HCT116 (cell line): Measurements from ENCODE around the gene PDLIM7.

Experiments used
- CBX3 ChIP-seq: IDR thresholded peaks from 2 replicates; pipeline ENCODE4 v1.6.1; 2012; ENCODE audit warnings: low read depth
- EZH2phosphoT487 ChIP-seq: fragments of 200-600 bp; IDR thresholded peaks from 2 replicates; pipeline ENCODE4 v1.6.1; 2018; ENCODE audit warnings: antibody characterized with exemption, borderline replicate concordance
- POLR2A ChIP-seq: IDR thresholded peaks from 2 replicates; pipeline ENCODE4 v1.7.0; 2011; ENCODE audit warnings: borderline replicate concordance; ENCODE audit not compliant: insufficient read depth, insufficient read length; ENCODE audit errors: extremely low read depth
- POLR2AphosphoS5 ChIP-seq: IDR thresholded peaks from 2 replicates; pipeline ENCODE4 v1.6.1; 2011; ENCODE audit warnings: mild to moderate bottlenecking, low read depth, low read length, moderate library complexity
- REST ChIP-seq: IDR thresholded peaks from 2 replicates; pipeline ENCODE4 v1.6.1; 2012; ENCODE audit warnings: low read depth
- TF ChIP-seq, protein P1 (sequence below), 3 experiments: fragments of 200-600 bp in 1 of 3; sonication (generic) in 1 of 3; IDR thresholded peaks in 2 of 3; conservative IDR thresholded peaks in 1 of 3; 2 replicates each; pipeline ENCODE4 v1.5.1; 2012 to 2017; ENCODE audit warnings: low read depth in 2 of 3, low read length in 2 of 3, antibody characterized with exemption in 1 of 3, borderline replicate concordance in 1 of 3, control low read depth in 1 of 3, mild to moderate bottlenecking in 1 of 3, mixed read lengths in 1 of 3, mixed run types in 1 of 3, moderate library complexity in 1 of 3; ENCODE audit not compliant: insufficient read depth in 1 of 3

- no peak for TF ChIP-seq EZH2phosphoT487
- TF ChIP-seq CBX3 = no peak
- TF ChIP-seq, protein P1, sequence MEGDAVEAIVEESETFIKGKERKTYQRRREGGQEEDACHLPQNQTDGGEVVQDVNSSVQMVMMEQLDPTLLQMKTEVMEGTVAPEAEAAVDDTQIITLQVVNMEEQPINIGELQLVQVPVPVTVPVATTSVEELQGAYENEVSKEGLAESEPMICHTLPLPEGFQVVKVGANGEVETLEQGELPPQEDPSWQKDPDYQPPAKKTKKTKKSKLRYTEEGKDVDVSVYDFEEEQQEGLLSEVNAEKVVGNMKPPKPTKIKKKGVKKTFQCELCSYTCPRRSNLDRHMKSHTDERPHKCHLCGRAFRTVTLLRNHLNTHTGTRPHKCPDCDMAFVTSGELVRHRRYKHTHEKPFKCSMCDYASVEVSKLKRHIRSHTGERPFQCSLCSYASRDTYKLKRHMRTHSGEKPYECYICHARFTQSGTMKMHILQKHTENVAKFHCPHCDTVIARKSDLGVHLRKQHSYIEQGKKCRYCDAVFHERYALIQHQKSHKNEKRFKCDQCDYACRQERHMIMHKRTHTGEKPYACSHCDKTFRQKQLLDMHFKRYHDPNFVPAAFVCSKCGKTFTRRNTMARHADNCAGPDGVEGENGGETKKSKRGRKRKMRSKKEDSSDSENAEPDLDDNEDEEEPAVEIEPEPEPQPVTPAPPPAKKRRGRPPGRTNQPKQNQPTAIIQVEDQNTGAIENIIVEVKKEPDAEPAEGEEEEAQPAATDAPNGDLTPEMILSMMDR (IDR thresholded peaks at IDR 0.05 in 2 of 3, conservative IDR thresholded peaks at IDR 0.05 in 1 of 3; ENCODE audit: borderline replicate concordance in 1 of 3, insufficient read depth in 1 of 3, low read depth in 2 of 3, low read length in 2 of 3) = no peak
- no peak for TF ChIP-seq POLR2A
- TF ChIP-seq REST = no peak
- peak; percentile 39 for TF ChIP-seq POLR2AphosphoS5
These were observed 18.4 kb downstream of the PDLIM7 start for GRCh38 chr5:177478711-177479646.
